ENCODE measurements around the gene OR10AD1.
"Not testable (repeated sequence)": the region's sequence is repeated elsewhere in the genome, so short reads cannot be mapped to it uniquely, and the experiment has no call there.

- not testable (repeated sequence) for TF ChIP-seq EZH2phosphoT487 (IDR thresholded peaks at IDR 0.05; ENCODE audit: insufficient read depth, low read depth); EZH2 (IDR thresholded peaks at IDR 0.05; ENCODE audit: insufficient read depth, poor library complexity, severe bottlenecking)
These were observed 6.4 kb upstream of the OR10AD1 start for GRCh38 chr12:48209495-48209894.

Data from GM23248 (cell line).